Kasumi-1 (cell line): ENCODE data around the gene FRRS1.

ENCODE experiments used
- DNase-seq, 2 experiments: peaks; one replicate each; lab custom pipeline; 2025; lab: John Stamatoyannopoulos, UW

Gene FRRS1

GRCh38 chr1:99768104-99768503 lies 1.7 kb upstream of the FRRS1 start:
- no peak for DNase-seq

GRCh38 chr1:99764909-99765308 lies 1.5 kb downstream of the FRRS1 start:
- DNase-seq = no peak

GRCh38 chr1:99764439-99764838 lies 2.0 kb downstream of the FRRS1 start:
- DNase-seq = no peak

GRCh38 chr1:99763956-99764355 lies 2.5 kb downstream of the FRRS1 start:
- DNase-seq = no peak

- no peak for DNase-seq
Observed at GRCh38 chr1:99761774-99762173, 4.7 kb downstream of the FRRS1 start.

- no peak for DNase-seq
Observed at GRCh38 chr1:99759518-99760160, 6.8 kb downstream of the FRRS1 start.

- peak in 1 of 2 experiments; percentile 28 for DNase-seq
Observed at GRCh38 chr1:99758686-99759517, 7.5 kb downstream of the FRRS1 start.

GRCh38 chr1:99758073-99758511 lies 8.3 kb downstream of the FRRS1 start:
- DNase-seq = no peak

GRCh38 chr1:99756598-99756997 lies 9.8 kb downstream of the FRRS1 start:
- no peak for DNase-seq

- DNase-seq = no peak
Observed at GRCh38 chr1:99755664-99756063, 10.8 kb downstream of the FRRS1 start.

- DNase-seq = no peak
Observed at GRCh38 chr1:99754697-99755096, 11.7 kb downstream of the FRRS1 start.

GRCh38 chr1:99754055-99754626 lies 12.3 kb downstream of the FRRS1 start:
- no peak for DNase-seq

GRCh38 chr1:99751877-99752504 lies 14.4 kb downstream of the FRRS1 start:
- DNase-seq = no peak

GRCh38 chr1:99749504-99750347 lies 16.7 kb downstream of the FRRS1 start:
- no peak for DNase-seq

GRCh38 chr1:99748419-99748818 lies 18.0 kb downstream of the FRRS1 start:
- DNase-seq = no peak

- no peak for DNase-seq
Observed at GRCh38 chr1:99745684-99746083, 20.8 kb downstream of the FRRS1 start.

- DNase-seq = no peak
Observed at GRCh38 chr1:99745061-99745460, 21.4 kb downstream of the FRRS1 start.

- no peak for DNase-seq
Observed at GRCh38 chr1:99740141-99740540, 26.3 kb downstream of the FRRS1 start.

GRCh38 chr1:99738858-99739465 lies 27.5 kb downstream of the FRRS1 start:
- DNase-seq = no peak

GRCh38 chr1:99737016-99737415 lies 29.4 kb downstream of the FRRS1 start:
- peak; percentile 90 to 92 for DNase-seq

- DNase-seq = no peak
Observed at GRCh38 chr1:99735852-99736251, 30.6 kb downstream of the FRRS1 start.
